HG03520 (cell line): Measurements from ENCODE around the gene NFAM1.

ENCODE experiments used
- ATAC-seq: cut with Tn5 transposase; IDR thresholded peaks from one replicate; pipeline ENCODE4 v1.9.1; 2021; ENCODE audit warnings: mild to moderate bottlenecking, moderate library complexity; ENCODE audit not compliant: unreplicated experiment

NFAM1 gene

GRCh38 chr22:42416671-42417230 is 15.5 kb downstream of the NFAM1 start:
- ATAC-seq = no peak

GRCh38 chr22:42414565-42415303 is 17.5 kb downstream of the NFAM1 start:
- ATAC-seq = no peak

GRCh38 chr22:42414021-42414420 is 18.2 kb downstream of the NFAM1 start:
- ATAC-seq = no peak

GRCh38 chr22:42412744-42413333 is 19.4 kb downstream of the NFAM1 start:
- ATAC-seq = no peak

GRCh38 chr22:42410708-42411107 is 21.5 kb downstream of the NFAM1 start:
- ATAC-seq = no peak

GRCh38 chr22:42408810-42409529 is 23.2 kb downstream of the NFAM1 start:
- no peak for ATAC-seq

GRCh38 chr22:42408276-42408675 is 23.9 kb downstream of the NFAM1 start:
- no peak for ATAC-seq

GRCh38 chr22:42404266-42404665 is 27.9 kb downstream of the NFAM1 start:
- no peak for ATAC-seq

GRCh38 chr22:42401535-42402334 is 30.5 kb downstream of the NFAM1 start:
- no peak for ATAC-seq

- ATAC-seq = no peak
Measured at GRCh38 chr22:42400811-42401534, 31.2 kb downstream of the NFAM1 start.

GRCh38 chr22:42399315-42400271 is 32.6 kb downstream of the NFAM1 start:
- ATAC-seq = no peak

- no peak for ATAC-seq
Measured at GRCh38 chr22:42397332-42398249, 34.6 kb downstream of the NFAM1 start.

- ATAC-seq = no peak
Measured at GRCh38 chr22:42396621-42397331, 35.4 kb downstream of the NFAM1 start.

GRCh38 chr22:42389143-42389542 is 43.1 kb downstream of the NFAM1 start:
- ATAC-seq = no peak

- no peak for ATAC-seq
Measured at GRCh38 chr22:42388130-42388797, 43.9 kb downstream of the NFAM1 start.

GRCh38 chr22:42387631-42388030 is 44.6 kb downstream of the NFAM1 start:
- no peak for ATAC-seq

- ATAC-seq = no peak
Measured at GRCh38 chr22:42385696-42386095, 46.5 kb downstream of the NFAM1 start.
